Measurements from ENCODE around the gene CACNA2D4. TPM values are rescaled to one million over a fixed set of nuclear protein-coding genes. Genes with fewer than 3 reads are reported as not detected.

CACNA2D4 gene
- total and polyA plus RNA-seq, 2 of the 13 experiments (the other 11 are each of a cell fraction or from before 2014, with no cell fraction given), result 14.2 to 136 TPM

- TF ChIP-seq ZNF275 (CRISPR knock-in tag; IDR thresholded peaks at IDR 0.05; ENCODE audit: borderline replicate concordance) (no peak), ZNF749 (CRISPR knock-in tag; IDR thresholded peaks at IDR 0.05; ENCODE audit: borderline replicate concordance) (0 out of 2 replicates have a peak, but pooled peaks have one; percentile 26), ZBTB44 (CRISPR knock-in tag; IDR thresholded peaks at IDR 0.05) (no peak), FOXP4 (CRISPR knock-in tag; IDR thresholded peaks at IDR 0.05) (0 out of 2 replicates have a peak, but pooled peaks have one; percentile 14), NR2F1 (CRISPR knock-in tag; IDR thresholded peaks at IDR 0.05) (0 out of 4 replicates have a peak, but pooled peaks of 1 of the 2 experiments have one; percentile 37), YEATS2 (CRISPR knock-in tag; IDR thresholded peaks at IDR 0.05; ENCODE audit: borderline replicate concordance) (no peak), ZNF143 (CRISPR knock-in tag; IDR thresholded peaks at IDR 0.05) (0 out of 2 replicates have a peak, but pooled peaks have one; percentile 4), TOPORS (CRISPR knock-in tag; IDR thresholded peaks at IDR 0.05) (no peak), ZNF33B (CRISPR knock-in tag; IDR thresholded peaks at IDR 0.05) (no peak), ZMAT3 (CRISPR knock-in tag; conservative IDR thresholded peaks at IDR 0.05) (no peak; the same call in 1 of the 2 replicates), THAP7 (CRISPR knock-in tag; IDR thresholded peaks at IDR 0.05) (no peak), HIVEP1 (CRISPR knock-in tag; IDR thresholded peaks at IDR 0.05) (no peak), ZNF639 (CRISPR knock-in tag; conservative IDR thresholded peaks at IDR 0.05) (no peak), RAD21 (CRISPR knock-in tag; IDR thresholded peaks at IDR 0.05) (no peak), ELK4 (CRISPR knock-in tag; IDR thresholded peaks at IDR 0.05; ENCODE audit: borderline replicate concordance) (no peak), ZNF530 (CRISPR knock-in tag; IDR thresholded peaks at IDR 0.05; ENCODE audit: low read depth) (no peak), KAT2B (IDR thresholded peaks at IDR 0.05; ENCODE audit: borderline replicate concordance, low read depth, low read length) (no peak), ZNF792 (CRISPR knock-in tag; IDR thresholded peaks at IDR 0.05) (0 out of 2 replicates have a peak, but pooled peaks have one; percentile 22), HNF1B (CRISPR knock-in tag; IDR thresholded peaks at IDR 0.05) (0 out of 2 replicates have a peak, but pooled peaks have one; percentile 5), ATAD3A (CRISPR knock-in tag; IDR thresholded peaks at IDR 0.05) (no peak), RARA (CRISPR knock-in tag; IDR thresholded peaks at IDR 0.05) (0 out of 2 replicates have a peak, but pooled peaks have one; percentile 6)
Measured at GRCh38 chr12:1811948-1812291, 106.5 kb downstream of the CACNA2D4 start (continued).
